ENCODE data around the gene ABCG1.

The ABCG1 gene

GRCh38 chr21:42301371-42302075, 82.6 kb downstream of the ABCG1 start:
- Histone ChIP-seq H3K27me3 (ENCODE audit: control insufficient read depth in 1 of 2, insufficient read depth in 2 of 2, low read length in 2 of 2) (no peaks in the 10 kb centered on the region), H3K36me3 (ENCODE audit: insufficient read depth, low read length) (peaks cover 13% of the 10 kb centered on the region), H3K9ac (ENCODE audit: low read length) (no peak overlapping the region), H3K9me3 (ENCODE audit: low read length) (no peaks in the 10 kb centered on the region), H3K4me1 (ENCODE audit: insufficient read depth, low read length) (no peaks in the 10 kb centered on the region), H3K4me3 (ENCODE audit: low read depth in 1 of 2, low read length in 2 of 2) (no peak overlapping the region), H3K27ac (ENCODE audit: low read depth, low read length) (no peak overlapping the region)

GRCh38 chr21:42302076-42302650, 83.2 kb downstream of the ABCG1 start:
- Histone ChIP-seq H3K9ac (ENCODE audit: low read length) (no peak overlapping the region), H3K4me3 (ENCODE audit: low read depth in 1 of 2, low read length in 2 of 2) (no peak overlapping the region), H3K36me3 (ENCODE audit: insufficient read depth, low read length) (peaks cover 8% of the 10 kb centered on the region), H3K27me3 (ENCODE audit: control insufficient read depth in 1 of 2, insufficient read depth in 2 of 2, low read length in 2 of 2) (no peaks in the 10 kb centered on the region), H3K9me3 (ENCODE audit: low read length) (no peaks in the 10 kb centered on the region), H3K27ac (ENCODE audit: low read depth, low read length) (no peak overlapping the region), H3K4me1 (ENCODE audit: insufficient read depth, low read length) (no peaks in the 10 kb centered on the region)

DNA sequence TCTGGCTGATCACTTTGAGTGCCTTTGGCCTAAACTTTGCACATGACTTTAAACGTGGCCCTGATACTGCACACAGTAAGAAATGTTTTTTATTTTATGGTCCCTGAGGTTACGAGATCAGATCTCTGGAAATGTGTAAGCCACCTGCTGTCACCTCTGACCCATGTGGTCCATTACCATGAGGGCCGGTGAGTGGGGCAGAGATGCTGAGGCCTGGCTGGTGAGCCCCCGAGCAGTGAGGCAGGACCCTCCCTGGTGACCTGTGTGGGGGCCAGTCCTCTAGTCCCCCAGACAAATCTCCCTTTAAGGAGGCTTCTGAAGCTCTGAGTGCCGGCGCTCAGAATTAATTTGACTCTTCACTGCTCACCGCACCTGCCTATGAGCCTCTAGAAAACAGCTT, 83.9 kb downstream of the ABCG1 start:
- Histone ChIP-seq H3K4me1 (ENCODE audit: insufficient read depth, low read length) (no peaks in the 10 kb centered on the region), H3K36me3 (ENCODE audit: insufficient read depth, low read length) (peaks cover 5% of the 10 kb centered on the region), H3K4me3 (ENCODE audit: low read depth in 1 of 2, low read length in 2 of 2) (no peak overlapping the region), H3K9ac (ENCODE audit: low read length) (no peak overlapping the region), H3K27me3 (ENCODE audit: control insufficient read depth in 1 of 2, insufficient read depth in 2 of 2, low read length in 2 of 2) (no peaks in the 10 kb centered on the region), H3K27ac (ENCODE audit: low read depth, low read length) (no peak overlapping the region), H3K9me3 (ENCODE audit: low read length) (no peaks in the 10 kb centered on the region)

GRCh38 chr21:42303443-42303842, 84.5 kb downstream of the ABCG1 start:
- H3K27ac ChIP-seq (ENCODE audit: low read depth, low read length) = no peak overlapping the region
- H3K27me3 ChIP-seq (ENCODE audit: control insufficient read depth in 1 of 2, insufficient read depth in 2 of 2, low read length in 2 of 2) = peaks cover 4 to 6% of the 10 kb centered on the region in 2 donors
- no peaks in the 10 kb centered on the region for H3K4me1 ChIP-seq (ENCODE audit: insufficient read depth, low read length)
- H3K36me3 ChIP-seq (ENCODE audit: insufficient read depth, low read length) = peaks cover 5% of the 10 kb centered on the region
- H3K9me3 ChIP-seq (ENCODE audit: low read length) = no peaks in the 10 kb centered on the region
- no peak overlapping the region for H3K4me3 ChIP-seq (ENCODE audit: low read depth in 1 of 2, low read length in 2 of 2)
- H3K9ac ChIP-seq (ENCODE audit: low read length) = no peak overlapping the region

GRCh38 chr21:42304556-42305454, 85.9 kb downstream of the ABCG1 start:
- H3K9ac ChIP-seq (ENCODE audit: low read length) = no peak overlapping the region
- no peaks in the 10 kb centered on the region for H3K4me1 ChIP-seq (ENCODE audit: insufficient read depth, low read length)
- H3K27me3 ChIP-seq (ENCODE audit: control insufficient read depth in 1 of 2, insufficient read depth in 2 of 2, low read length in 2 of 2) = peaks cover 8 to 20% of the 10 kb centered on the region in 2 donors
- no peak overlapping the region for H3K4me3 ChIP-seq (ENCODE audit: low read depth in 1 of 2, low read length in 2 of 2)
- no peaks in the 10 kb centered on the region for H3K36me3 ChIP-seq (ENCODE audit: insufficient read depth, low read length)
- no peaks in the 10 kb centered on the region for H3K9me3 ChIP-seq (ENCODE audit: low read length)
- H3K27ac ChIP-seq (ENCODE audit: low read depth, low read length) = no peak overlapping the region

GRCh38 chr21:42305707-42306147, 86.8 kb downstream of the ABCG1 start:
- Histone ChIP-seq H3K9me3 (ENCODE audit: low read length) (no peaks in the 10 kb centered on the region), H3K36me3 (ENCODE audit: insufficient read depth, low read length) (no peaks in the 10 kb centered on the region), H3K4me3 (ENCODE audit: low read depth in 1 of 2, low read length in 2 of 2) (no peak overlapping the region), H3K9ac (ENCODE audit: low read length) (no peak overlapping the region), H3K27ac (ENCODE audit: low read depth, low read length) (no peak overlapping the region), H3K4me1 (ENCODE audit: insufficient read depth, low read length) (no peaks in the 10 kb centered on the region), H3K27me3 (ENCODE audit: control insufficient read depth in 1 of 2, insufficient read depth in 2 of 2, low read length in 2 of 2) (peaks cover 11 to 25% of the 10 kb centered on the region in 2 donors)

DNA sequence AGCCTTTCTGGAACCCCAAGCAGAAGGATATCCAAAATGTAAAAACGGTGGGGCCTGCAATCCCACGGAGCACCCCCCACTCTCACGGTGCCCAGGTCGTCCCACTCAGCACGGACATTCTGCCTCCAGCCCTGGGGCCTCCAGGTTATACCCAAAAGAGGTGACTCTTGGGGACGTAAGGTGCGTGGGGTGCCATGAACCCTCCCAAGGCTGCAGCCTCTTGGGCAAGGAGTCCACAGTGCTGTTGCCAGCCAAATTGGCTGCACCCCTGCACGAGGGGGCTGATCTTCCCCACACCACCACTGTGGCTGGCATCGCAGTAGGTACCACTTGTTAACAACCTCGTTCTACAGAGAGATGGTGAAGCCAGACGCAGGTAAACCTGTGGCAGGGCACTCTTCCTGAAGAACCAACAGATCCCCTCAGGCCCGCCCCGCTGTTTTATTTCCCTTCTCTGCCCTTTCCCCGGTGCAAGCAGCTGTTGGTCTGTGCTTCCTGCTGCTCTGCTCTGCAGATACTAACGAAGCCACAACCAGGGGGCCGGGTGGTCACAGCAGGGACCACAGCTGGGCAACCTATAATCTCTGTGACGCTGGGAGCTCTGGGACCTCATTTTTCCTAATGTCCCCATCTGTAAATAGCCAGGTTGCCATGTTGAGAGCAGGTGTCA, 87.6 kb downstream of the ABCG1 start:
- H3K4me3 ChIP-seq (ENCODE audit: low read depth in 1 of 2, low read length in 2 of 2) = no peak overlapping the region
- peaks cover 11 to 25% of the 10 kb centered on the region in 2 donors for H3K27me3 ChIP-seq (ENCODE audit: control insufficient read depth in 1 of 2, insufficient read depth in 2 of 2, low read length in 2 of 2)
- H3K9ac ChIP-seq (ENCODE audit: low read length) = no peak overlapping the region
- H3K36me3 ChIP-seq (ENCODE audit: insufficient read depth, low read length) = no peaks in the 10 kb centered on the region
- no peaks in the 10 kb centered on the region for H3K4me1 ChIP-seq (ENCODE audit: insufficient read depth, low read length)
- no peak overlapping the region for H3K27ac ChIP-seq (ENCODE audit: low read depth, low read length)
- H3K9me3 ChIP-seq (ENCODE audit: low read length) = no peaks in the 10 kb centered on the region

DNA sequence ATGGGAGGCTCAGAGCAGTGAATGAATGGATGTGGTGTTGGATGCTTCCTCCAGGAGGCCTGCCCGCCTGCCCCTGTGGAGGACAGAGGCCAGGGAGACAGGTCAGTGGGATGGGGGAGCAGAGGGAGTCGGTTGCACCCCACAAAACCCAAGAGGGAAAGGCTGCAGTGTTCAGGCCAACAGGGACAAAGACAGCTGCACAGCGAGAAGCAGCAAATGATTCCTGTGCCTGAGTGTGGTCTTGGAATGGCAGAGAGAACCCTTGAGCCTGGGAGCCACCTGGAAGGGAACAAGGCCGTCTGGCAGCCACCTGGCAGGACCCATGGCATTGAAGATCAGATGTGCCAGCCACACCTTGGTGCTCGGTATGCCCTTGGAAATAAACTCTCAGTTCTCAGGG, 88.2 kb downstream of the ABCG1 start:
- no peaks in the 10 kb centered on the region for H3K4me1 ChIP-seq (ENCODE audit: insufficient read depth, low read length)
- H3K27me3 ChIP-seq (ENCODE audit: control insufficient read depth in 1 of 2, insufficient read depth in 2 of 2, low read length in 2 of 2) = peaks cover 11 to 25% of the 10 kb centered on the region in 2 donors

DNA sequence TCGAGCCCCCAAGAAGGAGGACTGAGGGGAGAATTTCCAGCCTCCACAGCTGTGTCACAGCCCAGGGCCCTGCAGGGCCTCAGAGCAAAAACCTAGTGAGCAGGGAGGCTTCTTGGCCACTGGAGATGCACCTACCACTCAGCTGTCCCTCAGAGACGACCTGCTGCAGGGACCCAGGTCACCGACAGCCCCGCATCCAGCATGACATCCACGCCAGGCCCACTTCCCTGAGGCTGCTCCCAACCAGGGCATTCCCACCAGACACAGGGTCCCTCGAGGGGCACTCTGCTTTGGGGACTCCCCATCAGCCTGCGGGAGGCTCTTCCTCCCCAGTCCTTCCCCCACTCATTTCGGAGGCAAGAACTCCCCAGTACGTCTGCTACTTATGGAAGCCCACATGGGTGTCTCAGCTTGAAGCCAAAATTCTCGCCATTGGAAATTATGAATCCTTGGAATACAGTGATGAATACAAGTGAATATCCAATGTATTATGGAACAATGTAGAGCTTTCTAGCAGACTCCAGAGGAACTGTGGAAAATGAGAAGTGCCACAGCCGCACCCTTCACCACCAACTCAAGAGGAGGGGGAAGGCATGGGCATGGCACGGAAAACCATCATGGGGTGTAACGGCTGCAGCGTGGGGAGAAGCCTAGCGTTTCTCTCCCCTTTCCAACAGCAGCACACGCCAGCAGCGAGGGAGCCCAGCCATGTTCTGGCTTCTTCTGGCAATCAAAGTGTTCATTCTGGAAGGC, 89.4 kb downstream of the ABCG1 start:
- Histone ChIP-seq H3K27ac (ENCODE audit: low read depth, low read length) (no peak overlapping the region), H3K27me3 (ENCODE audit: control insufficient read depth in 1 of 2, insufficient read depth in 2 of 2, low read length in 2 of 2) (peaks cover 11 to 25% of the 10 kb centered on the region in 2 donors), H3K9ac (ENCODE audit: low read length) (no peak overlapping the region), H3K4me1 (ENCODE audit: insufficient read depth, low read length) (no peaks in the 10 kb centered on the region), H3K4me3 (ENCODE audit: low read depth in 1 of 2, low read length in 2 of 2) (no peak overlapping the region), H3K9me3 (ENCODE audit: low read length) (no peaks in the 10 kb centered on the region), H3K36me3 (ENCODE audit: insufficient read depth, low read length) (no peaks in the 10 kb centered on the region)

More for the DNA sequence above, 88.2 kb downstream of the ABCG1 start:
- Histone ChIP-seq H3K4me3 (ENCODE audit: low read depth in 1 of 2, low read length in 2 of 2) (no peak overlapping the region), H3K9ac (ENCODE audit: low read length) (no peak overlapping the region), H3K36me3 (ENCODE audit: insufficient read depth, low read length) (no peaks in the 10 kb centered on the region), H3K9me3 (ENCODE audit: low read length) (no peaks in the 10 kb centered on the region), H3K27ac (ENCODE audit: low read depth, low read length) (no peak overlapping the region)

DNA sequence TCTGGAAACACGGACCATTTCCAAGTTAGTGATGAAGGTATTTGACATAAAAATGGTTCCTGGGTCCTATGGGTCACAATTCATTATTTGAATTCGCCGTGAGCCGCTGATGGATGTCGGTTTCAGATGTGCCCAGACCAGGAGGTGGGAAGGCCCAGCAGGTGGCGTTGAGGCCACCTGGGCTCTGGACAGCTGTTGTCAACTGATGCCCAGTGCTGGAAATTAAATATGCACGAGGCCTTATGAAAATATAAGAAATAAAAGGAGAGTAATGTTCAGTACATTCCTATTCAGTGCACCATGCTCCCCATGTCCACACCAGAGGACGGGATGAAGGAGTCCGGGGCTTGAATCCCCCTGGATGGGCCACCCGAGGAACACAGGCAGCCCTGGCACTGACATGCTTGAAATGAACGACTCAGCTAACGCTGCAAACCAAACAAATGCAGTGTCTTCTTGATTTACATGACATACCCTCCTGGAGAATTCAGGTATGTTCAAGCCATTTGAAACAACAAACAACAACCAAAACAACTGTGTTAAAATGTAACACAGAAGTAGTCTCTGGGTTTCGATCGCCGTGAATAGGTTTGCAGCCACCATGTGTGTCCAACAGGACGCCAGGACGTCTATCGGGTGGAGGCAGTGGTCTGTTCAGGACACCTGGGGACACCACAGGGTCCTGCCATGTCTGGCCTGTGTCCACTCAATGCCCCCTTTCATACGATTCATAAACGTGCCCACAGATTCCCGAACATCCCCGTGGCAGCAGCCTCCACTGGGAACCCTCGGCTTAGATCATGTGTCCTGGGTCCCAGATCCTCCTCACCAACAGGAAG, 90.2 kb downstream of the ABCG1 start:
- Histone ChIP-seq H3K9me3 (ENCODE audit: low read length) (no peaks in the 10 kb centered on the region), H3K9ac (ENCODE audit: low read length) (no peak overlapping the region), H3K4me3 (ENCODE audit: low read depth in 1 of 2, low read length in 2 of 2) (no peak overlapping the region), H3K4me1 (ENCODE audit: insufficient read depth, low read length) (no peaks in the 10 kb centered on the region), H3K36me3 (ENCODE audit: insufficient read depth, low read length) (no peaks in the 10 kb centered on the region), H3K27me3 (ENCODE audit: control insufficient read depth in 1 of 2, insufficient read depth in 2 of 2, low read length in 2 of 2) (peaks cover 11 to 25% of the 10 kb centered on the region in 2 donors), H3K27ac (ENCODE audit: low read depth, low read length) (no peak overlapping the region)

Measured in muscle layer of colon (tissue), 2 donors.